Activated T-cell treated with anti-CD3 and anti-CD28 coated beads, Interleukin-2, amount 50 U/mL, for 1 hour (primary cell): ENCODE measurements around the gene TNFSF11.

Experiments used
- DNase-seq: peaks from one replicate; pipeline ENCODE4 v3.0.0-alpha.2; 2020

The TNFSF11 gene

DNA sequence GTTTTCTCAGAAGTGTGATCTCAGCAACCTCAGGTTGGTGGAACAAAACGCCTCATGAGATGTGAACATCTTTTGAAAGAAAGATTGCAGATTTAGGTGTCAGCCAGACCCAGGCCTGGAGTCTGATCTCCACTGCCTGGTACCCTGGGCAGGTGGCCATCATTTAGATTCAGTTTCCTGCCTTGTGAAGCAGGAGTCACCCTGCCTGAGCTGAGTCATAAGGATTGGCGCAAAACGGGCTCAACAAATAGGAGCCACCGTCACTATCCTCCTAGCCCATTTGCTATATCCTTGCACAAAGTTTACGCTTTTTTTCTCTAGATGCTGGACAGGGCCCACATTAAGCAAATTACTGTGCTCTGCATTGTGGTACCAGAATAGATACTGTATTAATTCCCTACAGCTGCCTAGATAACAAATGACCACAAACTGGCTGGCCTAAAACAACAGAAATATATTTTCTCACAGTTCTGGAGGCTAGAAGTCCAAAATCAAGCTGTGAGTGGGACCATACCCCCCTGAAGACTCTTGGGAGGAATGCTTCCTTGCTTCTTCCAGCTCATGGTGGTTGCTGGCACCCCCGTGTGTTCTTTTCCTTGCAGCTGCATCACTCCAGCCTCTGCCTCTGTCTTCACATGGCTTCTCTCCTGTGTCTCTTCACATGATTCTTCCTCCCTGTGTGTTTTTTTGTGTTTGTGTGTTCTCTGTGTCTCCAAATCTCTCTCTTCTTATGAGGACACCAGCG is 38.2 kb downstream of the TNFSF11 start:
- no peak for DNase-seq

DNA sequence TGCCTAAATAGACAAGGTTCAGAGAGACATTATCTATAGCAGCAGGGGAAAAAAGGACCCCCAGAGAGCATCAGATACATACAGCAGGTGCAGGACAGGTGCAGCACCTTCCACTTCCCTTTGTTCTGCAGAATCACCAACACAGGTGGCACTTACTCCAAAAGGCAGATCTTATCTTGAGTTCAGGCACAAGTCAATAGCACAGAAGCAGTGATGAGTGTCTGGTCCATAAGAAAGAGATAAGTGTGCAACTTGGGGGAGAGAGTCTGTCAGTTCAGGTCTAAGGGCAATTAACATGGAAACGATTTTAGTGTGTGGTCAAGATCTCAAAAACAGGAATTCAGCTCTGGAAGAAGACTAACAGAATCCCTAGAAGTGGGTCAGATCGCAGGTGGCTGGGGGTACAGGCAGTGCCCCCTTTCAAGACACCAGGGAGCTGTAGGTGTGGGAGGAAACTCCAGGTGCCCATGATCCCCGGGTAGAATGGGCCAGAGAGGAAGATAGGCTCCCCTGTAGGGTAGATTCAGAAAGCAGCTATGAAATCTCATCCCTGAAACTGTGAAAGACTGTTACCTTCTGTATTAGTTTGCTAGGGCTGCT is 40.6 kb downstream of the TNFSF11 start:
- no peak for DNase-seq

DNA sequence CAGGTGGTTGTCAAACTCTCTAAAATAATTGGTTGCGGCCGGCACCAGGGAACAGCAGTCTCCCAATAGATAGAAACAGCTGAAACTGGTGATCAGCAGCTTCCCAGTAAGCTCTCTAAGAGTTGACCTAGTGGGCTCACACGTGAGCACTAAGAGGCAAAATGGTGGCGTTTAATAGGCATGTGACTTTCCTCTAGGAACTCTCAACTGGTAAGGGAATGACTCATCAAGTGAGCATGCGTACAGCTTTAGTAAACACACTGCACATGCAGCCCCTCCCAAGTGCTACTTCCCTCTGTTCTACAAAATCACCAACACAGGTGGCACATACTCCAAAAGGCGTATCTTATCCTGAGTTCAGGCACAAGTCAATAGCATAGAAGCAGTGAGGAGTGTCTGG is 41.7 kb downstream of the TNFSF11 start:
- no peak for DNase-seq

DNA sequence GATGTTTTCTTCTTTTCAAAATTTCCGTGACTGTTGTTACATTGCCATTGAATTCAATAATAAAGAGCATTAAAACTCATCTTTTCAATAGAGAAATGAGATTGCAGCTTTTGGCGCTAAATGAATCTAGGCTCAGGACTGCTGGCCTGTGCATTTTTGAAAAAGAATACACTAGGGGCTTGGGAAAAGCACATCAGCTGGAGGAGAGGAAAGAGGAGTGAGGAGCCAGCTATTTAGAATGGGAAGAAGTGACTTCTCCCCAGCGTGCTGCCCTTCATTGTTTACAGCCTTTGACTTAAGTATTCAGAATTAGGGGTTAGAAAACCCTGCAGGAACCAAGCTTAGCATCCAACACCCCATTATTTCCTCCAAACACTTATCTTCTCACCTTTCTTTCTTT is 43.3 kb downstream of the TNFSF11 start:
- no peak for DNase-seq

DNA sequence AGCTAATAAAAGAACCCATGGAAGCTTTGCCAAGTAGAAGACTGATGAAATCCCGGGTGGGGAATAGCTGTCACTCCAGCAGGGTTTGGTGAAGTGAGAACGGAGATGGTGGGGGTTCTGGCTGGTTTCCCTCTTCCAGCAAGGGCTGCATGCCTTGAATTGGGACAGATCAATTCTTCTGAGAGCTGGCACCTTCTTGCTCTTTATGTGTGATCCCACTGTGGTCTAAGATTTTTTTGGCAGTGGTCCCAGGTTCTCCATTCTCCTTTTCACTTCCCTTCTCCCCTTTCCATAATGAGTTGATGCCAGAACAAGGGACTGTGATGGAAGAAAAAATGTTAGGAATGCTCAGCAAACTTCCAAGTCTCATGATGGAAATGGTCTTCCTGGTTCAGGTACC is 50.0 kb downstream of the TNFSF11 start:
- DNase-seq = no peak

DNA sequence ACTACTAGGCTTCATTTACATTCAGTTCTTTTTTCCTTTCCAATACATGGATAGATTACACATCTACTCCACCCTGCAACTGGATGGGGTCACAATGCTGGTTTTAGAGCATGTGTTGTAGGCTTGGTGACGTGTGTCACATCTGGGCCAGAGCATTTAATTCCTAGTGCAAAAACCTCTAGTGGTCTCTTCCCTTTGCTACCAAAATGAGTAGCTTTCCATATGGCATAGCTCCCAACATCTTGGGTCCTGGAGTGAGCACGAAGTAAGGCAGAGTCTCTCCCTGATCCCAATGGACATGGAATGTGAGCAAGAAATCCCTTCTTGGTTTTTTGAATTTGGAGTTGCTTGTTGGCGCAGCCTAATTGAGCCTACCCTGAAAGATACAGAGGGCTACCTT is 51.7 kb downstream of the TNFSF11 start:
- no peak for DNase-seq

DNA sequence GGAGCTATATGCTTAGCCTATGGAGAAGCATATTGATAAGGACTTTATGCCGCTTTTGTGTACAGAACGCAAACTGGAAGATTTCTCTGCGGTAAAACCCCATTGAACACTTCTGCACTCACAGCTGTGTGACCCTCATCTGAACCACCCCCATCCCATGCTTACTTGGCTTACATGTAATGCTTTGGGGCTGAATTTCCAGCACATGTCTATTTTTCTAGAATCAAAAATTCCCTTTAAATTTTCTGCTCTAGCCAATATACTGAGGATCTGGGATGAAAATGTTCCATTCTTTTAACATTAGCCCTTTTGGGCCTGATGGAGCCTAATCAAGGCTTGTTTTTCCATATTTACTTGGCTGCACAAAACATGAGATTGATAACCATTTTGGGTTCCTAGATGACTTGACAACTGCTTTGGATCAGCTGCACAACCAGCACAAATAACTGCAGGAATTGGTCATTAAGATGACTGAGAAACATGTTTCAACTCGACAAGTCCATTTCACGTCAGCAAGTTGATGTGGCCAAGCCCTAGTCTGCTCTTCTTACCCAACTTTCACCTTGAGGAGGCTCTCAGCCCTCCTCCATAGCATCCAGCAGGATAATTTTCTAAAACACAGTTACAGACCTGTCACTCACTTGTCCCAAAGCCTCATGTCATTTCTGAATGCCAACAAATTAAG is 52.4 kb downstream of the TNFSF11 start:
- DNase-seq = no peak

DNA sequence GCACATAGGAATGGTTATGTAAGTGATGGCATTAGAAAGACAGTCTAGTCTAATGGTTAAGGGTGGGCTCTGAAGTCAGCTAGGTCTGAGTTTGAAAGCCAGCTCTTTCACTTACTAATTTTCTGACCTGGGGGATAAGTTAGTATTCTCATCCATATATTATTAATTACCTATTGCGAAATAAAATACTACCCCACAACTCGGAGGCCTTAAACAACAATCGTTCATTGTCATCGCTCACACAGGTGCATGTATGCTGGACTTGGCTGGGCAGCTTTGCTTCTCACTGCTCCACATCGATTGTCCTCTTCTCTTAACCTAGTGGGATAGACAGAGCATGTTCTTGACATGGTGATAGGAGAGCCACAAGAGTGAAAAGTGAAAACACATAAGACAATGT is 54.7 kb downstream of the TNFSF11 start:
- DNase-seq = no peak

DNA sequence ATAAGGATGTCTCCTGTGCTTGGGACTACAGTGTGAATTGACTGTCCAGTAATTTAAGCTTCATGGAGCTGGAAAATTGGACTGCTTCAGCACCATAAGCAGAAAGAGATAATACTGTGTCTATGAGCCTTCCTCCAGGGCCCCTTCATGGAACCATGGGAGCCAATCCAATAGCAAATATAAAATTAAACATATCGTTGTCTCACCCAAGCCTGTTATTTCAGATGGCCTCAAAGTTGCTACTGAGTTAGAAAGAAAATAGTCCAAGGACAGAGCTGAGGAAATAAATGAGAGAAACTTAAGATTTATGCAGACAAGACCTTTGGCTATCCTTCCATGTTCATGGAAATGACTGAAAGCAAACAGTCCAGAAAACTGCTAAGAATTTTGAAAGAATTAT is 57.2 kb downstream of the TNFSF11 start:
- DNase-seq = no peak

DNA sequence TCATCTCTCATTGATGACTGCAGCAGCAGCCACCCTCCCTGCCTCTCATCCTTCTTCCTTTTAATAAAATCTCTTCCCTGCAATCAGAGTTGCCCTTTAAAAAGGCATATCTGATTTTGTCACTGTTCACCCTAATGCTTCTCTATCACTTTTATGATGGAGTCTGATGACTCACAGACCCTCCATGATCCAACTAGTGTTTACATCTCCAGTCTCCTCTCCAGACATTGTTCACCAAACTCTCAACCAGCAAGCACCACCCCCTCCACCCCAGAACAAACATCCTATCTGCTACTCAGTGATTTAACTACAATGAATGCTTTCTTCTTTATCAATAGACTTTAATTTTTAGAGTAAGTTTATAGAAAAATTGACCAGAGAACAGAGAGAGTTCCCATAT is 59.5 kb downstream of the TNFSF11 start:
- no peak for DNase-seq

DNA sequence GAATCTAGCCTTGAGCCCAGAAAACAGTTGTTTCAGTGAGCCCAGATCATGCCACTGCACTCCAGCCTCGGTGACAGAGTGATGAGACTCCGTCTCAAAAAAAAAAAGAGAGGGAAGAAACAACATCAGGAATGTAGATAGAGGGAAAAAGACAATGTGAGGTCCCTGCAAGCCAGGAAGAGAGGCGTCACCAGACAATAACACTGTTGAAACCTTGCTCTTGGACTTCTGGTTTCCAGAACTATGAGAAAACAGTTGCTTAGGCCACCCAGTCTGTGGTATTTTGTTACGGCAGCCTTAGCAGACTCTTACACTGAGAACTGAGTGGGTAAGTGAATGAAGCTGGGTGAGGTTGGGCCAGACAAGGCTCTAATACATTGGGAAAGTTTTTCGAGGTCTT is 64.1 kb downstream of the TNFSF11 start:
- no peak for DNase-seq

DNA sequence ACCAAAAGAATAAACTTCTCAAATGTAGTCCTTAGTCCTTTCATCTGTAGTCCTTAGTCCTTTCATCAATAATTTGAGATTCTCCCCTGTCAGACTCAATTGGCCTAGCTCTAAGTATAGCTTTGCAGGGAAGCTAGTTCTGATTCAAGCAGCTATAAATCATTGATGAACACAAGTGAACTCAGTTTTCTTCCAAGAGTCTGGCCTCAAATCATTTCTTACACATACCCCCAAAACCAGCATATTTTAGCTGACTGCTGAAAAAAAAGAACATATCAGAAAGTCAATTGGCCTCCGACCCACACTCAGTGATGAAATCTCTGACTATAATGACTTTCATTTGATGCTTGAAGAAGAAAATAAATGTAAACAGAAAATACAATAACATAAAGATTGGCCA is 64.9 kb downstream of the TNFSF11 start:
- DNase-seq = no peak

DNA sequence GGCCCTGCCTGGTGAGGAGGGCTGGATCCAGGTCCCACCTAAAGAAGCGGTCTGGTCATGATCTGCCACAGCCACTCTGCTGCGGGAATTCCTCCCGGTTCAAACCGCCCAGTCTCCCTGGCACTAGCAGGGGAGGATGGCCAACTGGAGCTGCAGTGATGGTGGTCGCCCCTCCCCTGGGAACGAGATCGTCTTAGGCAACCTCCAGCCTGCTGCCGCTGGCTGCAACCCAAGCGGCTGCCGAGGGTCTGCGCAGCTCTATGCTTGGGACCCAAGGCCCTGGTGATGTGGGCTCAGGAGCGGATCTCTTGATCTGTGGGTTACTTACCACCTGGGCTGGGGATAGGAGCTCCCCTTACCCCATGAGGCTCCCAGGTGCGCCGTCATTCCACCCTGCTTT is 69.1 kb downstream of the TNFSF11 start:
- no peak for DNase-seq

DNA sequence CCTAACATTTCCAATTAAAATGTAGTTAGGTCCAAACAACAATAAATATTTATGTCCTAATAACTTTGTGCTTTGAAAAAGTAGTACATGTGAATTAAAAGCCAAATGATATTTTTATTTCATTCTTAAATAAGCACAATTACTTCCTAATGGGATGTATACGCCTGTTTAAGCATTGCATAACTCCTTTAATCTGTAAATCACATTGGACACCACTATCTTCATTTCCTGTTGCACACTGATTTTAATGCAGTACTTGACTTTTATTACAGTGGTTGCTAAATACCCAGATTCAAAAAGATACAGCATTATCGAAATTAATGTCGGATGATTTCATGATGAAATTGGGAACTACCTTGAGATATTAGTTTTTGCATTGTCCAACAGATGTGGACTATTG is 70.9 kb downstream of the TNFSF11 start:
- no peak for DNase-seq

DNA sequence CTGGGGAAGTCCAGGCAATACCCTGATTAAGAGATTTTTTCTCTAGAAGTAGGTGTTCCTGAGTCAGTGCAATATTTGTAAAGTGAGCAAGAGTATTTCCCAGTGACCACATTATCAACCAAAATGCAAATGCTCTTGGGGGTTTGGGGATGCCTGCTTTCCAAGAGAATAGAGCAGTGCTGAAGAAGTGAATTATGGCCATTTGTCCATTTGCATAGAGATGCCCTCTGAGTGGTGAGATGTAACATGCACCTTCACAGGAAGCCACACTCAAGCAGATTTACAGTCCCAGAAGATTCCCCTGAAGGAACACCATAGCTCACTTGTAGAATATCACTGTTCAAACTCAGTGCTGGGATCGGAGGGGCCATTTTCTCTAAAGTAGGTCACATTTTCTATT is 71.8 kb downstream of the TNFSF11 start:
- DNase-seq = no peak

DNA sequence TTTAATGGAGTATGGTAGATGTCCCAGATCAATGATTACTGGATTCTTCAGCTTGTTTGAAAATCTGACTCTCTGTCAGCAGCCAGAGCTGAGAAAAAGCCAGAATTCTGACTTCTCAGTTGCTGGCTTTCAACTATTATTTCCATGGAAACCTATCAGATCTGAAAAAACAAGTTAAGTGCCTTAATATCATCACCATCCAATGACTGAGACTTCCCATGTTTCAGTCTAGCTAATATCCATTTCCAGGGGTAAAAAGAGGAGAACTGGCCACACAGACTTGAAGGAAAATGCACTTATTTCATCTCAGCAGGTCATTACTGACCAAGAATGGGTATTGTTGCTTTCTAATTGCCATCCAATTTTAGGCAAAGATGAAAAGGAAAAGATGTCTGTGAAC is 75.2 kb downstream of the TNFSF11 start:
- DNase-seq = no peak

DNA sequence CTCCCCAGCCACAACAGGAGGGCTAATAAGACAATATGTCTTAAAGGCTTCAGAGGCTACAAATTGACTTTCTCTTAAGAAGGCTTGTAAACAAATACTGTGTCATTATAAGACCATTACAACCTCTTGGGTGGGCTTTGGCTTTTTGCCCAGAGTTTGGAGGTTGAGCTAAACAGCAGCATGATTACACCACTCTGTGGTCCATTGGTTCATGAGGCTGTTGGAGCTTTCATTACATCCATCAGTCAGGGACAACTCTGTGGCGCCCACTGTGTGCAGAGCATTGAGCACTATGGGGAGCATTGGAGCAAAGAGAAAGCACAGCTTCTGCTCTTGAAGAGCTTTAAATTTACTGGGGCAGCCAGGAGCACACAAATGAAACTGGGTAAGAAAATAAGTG is 75.9 kb downstream of the TNFSF11 start:
- DNase-seq = no peak

DNA sequence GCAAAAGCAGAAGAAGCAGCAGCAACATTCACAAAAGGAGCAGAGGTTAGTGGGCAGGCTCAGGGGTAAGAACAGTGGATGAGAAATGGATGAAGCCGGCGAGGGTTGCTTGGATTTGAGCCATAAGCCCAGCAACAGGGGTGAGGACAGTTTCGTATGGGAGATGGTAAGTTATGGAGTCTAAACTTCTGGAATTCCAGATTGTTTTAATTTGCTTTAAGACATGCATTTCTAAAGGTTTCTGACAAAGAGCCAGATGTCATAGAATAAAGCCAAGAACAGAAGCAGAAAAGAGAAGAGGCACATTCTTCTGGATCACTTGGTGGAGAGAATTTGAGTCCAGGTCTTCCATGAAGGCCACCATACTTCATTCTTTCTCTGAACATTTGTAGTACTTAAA is 76.6 kb downstream of the TNFSF11 start:
- no peak for DNase-seq

DNA sequence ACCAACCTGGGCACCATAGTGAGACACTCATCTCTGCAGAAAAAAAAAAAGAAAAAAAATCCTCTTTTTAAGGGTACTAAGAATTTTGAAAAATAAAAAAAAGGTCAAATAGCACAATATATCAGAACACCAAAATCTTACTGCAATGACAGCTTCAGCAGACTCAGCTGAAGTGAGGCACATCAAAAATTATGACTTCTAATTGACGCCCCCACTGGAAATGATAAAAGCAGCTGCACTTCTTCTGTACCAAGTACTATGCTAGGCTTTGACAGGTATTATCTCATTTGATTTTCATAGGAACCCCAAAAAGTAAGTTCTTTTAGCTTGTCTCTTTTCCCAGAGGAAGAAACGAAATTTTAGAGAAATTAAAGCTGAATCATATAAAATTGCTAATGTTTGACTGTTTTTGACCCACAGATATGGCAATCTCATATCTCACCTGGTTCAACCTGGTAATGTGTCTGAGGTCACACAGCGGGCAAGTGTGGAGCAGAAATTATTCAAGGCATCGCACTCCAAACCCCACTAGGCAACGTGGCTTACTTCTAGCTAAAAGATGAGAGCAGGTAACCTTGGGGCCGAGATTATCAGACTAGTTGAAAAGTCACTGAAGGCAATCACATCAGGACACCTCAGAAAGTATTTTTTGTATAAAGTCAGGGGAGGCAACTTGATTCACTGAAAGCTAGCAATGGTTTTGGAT is 78.1 kb downstream of the TNFSF11 start:
- DNase-seq = no peak

DNA sequence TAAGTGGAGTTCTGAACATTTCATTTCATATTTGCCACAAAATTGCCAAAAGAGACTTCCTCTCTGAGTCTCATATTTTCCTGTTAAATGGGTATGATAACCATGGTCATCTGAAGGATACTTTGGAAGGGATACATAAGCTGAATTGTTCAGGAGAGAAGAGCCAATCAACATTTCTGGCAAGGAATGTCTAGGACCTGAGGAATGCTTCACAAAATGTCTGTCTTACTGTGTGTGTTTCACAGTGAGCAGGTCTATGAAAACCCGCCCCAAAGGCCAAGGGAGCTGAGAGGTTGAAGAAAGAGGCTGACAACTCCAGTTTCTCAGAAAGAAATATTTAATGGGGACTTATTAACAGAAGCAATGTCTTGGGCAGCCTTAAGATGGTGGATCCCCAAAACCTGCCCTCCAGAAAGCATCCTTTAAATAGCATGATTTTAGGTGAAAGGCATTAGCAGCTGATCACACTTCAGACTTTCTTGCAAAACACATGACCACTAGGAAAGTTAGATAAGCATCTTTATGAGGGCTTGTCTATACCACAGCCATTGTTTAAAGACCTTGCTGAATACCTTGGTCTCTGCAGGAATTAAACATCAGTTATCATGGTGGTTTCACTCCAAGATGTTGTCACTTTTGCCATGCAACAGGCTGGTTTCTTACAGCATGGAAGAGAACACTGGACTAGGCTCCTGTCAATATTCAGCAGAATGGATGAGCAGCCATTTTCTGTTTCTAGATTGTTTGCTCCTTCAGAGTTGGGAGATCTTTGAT is 78.9 kb downstream of the TNFSF11 start:
- DNase-seq = no peak

DNA sequence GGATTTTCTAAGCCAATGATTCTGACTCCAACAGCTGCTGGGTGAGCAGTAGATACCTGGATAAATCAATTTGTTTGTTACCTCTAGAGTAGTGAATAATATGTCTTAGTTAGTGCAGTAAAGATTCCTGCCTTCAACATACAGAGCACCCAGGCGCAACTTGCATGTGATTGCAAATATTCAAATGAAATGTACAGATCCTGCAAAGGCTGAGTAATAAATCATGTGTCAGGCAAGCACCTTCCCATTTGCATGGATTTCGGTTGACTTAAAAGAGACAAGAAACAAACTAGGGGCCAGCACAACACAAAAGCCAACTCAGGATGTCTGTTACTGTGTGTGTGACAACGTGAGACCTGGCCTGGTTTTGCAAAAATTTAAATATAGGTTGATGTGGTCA is 79.7 kb downstream of the TNFSF11 start:
- DNase-seq = no peak

DNA sequence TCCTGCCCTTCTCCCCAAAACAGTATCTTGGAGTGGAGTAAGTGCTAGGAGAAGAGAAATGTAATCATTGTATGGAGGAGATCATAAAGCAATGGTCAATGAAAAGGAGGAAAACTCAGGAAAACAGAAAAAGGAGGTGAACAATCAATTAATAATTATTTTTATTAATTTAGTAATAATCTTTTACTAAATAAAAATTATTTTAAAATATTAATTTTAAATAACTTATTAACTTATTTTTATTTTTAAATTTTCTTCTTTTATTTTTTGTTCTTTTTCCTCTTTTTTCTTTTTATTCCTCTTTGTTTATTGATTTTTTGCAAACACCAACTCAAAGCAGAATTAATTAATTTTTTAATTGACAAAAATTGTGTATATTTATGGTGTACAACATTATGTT is 80.3 kb downstream of the TNFSF11 start:
- DNase-seq = no peak

DNA sequence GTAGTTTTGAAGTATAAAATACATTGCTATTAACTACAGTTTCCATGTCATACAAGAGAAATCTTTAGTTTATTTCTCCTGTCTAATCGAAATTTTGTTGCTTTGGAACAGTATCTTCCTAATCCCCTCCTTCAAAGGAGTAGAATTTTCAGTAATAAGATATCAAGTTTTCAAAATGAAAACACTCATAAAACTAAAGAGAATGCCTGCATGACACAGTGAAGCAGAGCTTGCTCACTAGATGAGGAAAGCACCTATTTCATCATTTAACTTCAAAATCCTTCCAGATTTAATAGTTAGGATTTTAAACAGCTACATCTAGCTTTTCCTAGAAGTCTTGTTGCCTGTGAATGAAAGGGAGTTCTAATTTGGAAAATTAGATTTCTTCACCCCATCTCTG is 80.8 kb downstream of the TNFSF11 start:
- DNase-seq = no peak
